ENCODE data around the gene TTC1.

TTC1 gene

GRCh38 chr5:160044391-160044804, 35.5 kb downstream of the TTC1 start:
- H3K27me3 ChIP-seq = no peaks in the 10 kb centered on the region
- H3K27ac ChIP-seq = no peak overlapping the region
- H3K36me3 ChIP-seq = peaks cover 7 to 66% (median 20%) of the 10 kb centered on the region in 3 donors
- no peak overlapping the region for H3K4me3 ChIP-seq
- intact Hi-C loops (cut with DNase I; ENCODE audit: low total_unique reads) = no loop called here
- no peaks in the 10 kb centered on the region for H3K9me3 ChIP-seq
- no peaks in the 10 kb centered on the region for H3K4me1 ChIP-seq
- no peak for TF ChIP-seq CTCF (IDR thresholded peaks at IDR 0.05)
- DNase-seq = no peak

- no peaks in the 10 kb centered on the region for H3K9me3 ChIP-seq
- H3K4me1 ChIP-seq = no peaks in the 10 kb centered on the region
- no peak for TF ChIP-seq CTCF (IDR thresholded peaks at IDR 0.05)
- H3K27ac ChIP-seq = no peak overlapping the region
- peaks cover 13 to 67% (median 20%) of the 10 kb centered on the region in 3 donors for H3K36me3 ChIP-seq
- DNase-seq = no peak
- no peak overlapping the region for H3K4me3 ChIP-seq
- no peaks in the 10 kb centered on the region for H3K27me3 ChIP-seq
- intact Hi-C loops (cut with DNase I; ENCODE audit: low total_unique reads) = no loop called here
These were observed 36.0 kb downstream of the TTC1 start for GRCh38 chr5:160044967-160045366.

- no peak for TF ChIP-seq CTCF (IDR thresholded peaks at IDR 0.05)
- Histone ChIP-seq H3K4me1 (no peaks in the 10 kb centered on the region), H3K27ac (no peak overlapping the region), H3K27me3 (no peaks in the 10 kb centered on the region), H3K4me3 (no peak overlapping the region), H3K36me3 (peaks cover 31 to 67% (median 32%) of the 10 kb centered on the region in 3 donors), H3K9me3 (no peaks in the 10 kb centered on the region)
- DNase-seq = no peak
- intact Hi-C loops (cut with DNase I; ENCODE audit: low total_unique reads) = no loop called here
These were observed 38.5 kb downstream of the TTC1 start for GRCh38 chr5:160047423-160047822.

GRCh38 chr5:160048131-160048530, 39.2 kb downstream of the TTC1 start:
- intact Hi-C loops (cut with DNase I; ENCODE audit: low total_unique reads) = no loop called here
- TF ChIP-seq CTCF (IDR thresholded peaks at IDR 0.05) = no peak
- no peak overlapping the region for H3K4me3 ChIP-seq
- H3K36me3 ChIP-seq = peaks cover 38 to 68% (median 39%) of the 10 kb centered on the region in 3 donors
- H3K9me3 ChIP-seq = no peaks in the 10 kb centered on the region
- H3K27me3 ChIP-seq = no peaks in the 10 kb centered on the region
- no peak overlapping the region for H3K27ac ChIP-seq
- peak in 1 of 2 donors; percentile 67 for DNase-seq
- no peaks in the 10 kb centered on the region for H3K4me1 ChIP-seq

GRCh38 chr5:160049099-160049498, 40.2 kb downstream of the TTC1 start:
- Histone ChIP-seq H3K9me3 (no peaks in the 10 kb centered on the region), H3K4me3 (no peak overlapping the region), H3K27ac (no peak overlapping the region), H3K4me1 (no peaks in the 10 kb centered on the region), H3K27me3 (no peaks in the 10 kb centered on the region), H3K36me3 (peaks cover 43 to 66% (median 47%) of the 10 kb centered on the region in 3 donors)
- intact Hi-C loops (cut with DNase I; ENCODE audit: low total_unique reads) = no loop called here
- no peak for TF ChIP-seq CTCF (IDR thresholded peaks at IDR 0.05)
- DNase-seq = no peak

GRCh38 chr5:160054047-160054446, 45.1 kb downstream of the TTC1 start:
- TF ChIP-seq CTCF (IDR thresholded peaks at IDR 0.05) = no peak
- Histone ChIP-seq H3K27me3 (no peaks in the 10 kb centered on the region), H3K4me3 (no peak overlapping the region), H3K36me3 (peaks cover 84 to 96% (median 87%) of the 10 kb centered on the region in 3 donors), H3K4me1 (no peaks in the 10 kb centered on the region), H3K27ac (no peak overlapping the region), H3K9me3 (no peaks in the 10 kb centered on the region)
- no peak for DNase-seq
- intact Hi-C loops (cut with DNase I; ENCODE audit: low total_unique reads) = no loop called here
